Measurements from ENCODE around the gene AVEN.

DNA sequence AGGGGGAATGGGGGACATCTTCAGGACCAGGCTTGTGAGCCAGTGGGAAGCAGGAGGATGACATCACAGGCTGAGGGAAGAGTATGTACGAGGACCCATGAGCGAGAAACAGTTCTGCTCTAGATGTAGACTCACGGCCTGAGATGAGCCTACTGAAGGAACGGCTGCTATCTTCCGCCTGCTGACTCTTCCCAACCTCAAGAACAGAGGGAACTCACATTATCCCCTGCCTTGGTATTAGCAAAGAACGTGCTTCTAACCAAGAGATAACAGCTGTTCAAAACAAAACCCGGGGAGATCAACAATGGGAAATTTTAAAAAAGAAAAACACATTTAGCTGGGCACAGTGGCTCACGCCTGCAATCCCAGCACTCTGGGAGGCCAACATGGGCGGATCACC is 25.3 kb downstream of the AVEN start:
- TF ChIP-seq EZH2 (IDR thresholded peaks at IDR 0.05; ENCODE audit: insufficient read depth, poor library complexity, severe bottlenecking) (no peak), EZH2phosphoT487 (IDR thresholded peaks at IDR 0.05; ENCODE audit: insufficient read depth, low read depth) (no peak)

Measured in GM23248 (cell line).